Measurements from ENCODE around the gene DPP10. TPM values are rescaled to one million over a fixed set of nuclear protein-coding genes. Genes with fewer than 3 reads are reported as not detected.

DPP10 gene
- total and polyA plus RNA-seq, 7 donors = 0.60 to 4.4 (median 3.5) TPM

- Histone ChIP-seq H3K36me3 (no peaks in the 10 kb centered on the region), H3K9me3 (no peaks in the 10 kb centered on the region), H3K27me3 (peaks cover 13 to 48% (median 38%) of the 10 kb centered on the region in 3 donors), H3K27ac (peak overlapping the region in 1 of 4 donors; percentile 37), H3K4me3 (peak overlapping the region in 3 of 4 donors; percentile 38 to 43 (median 41)), H3K4me1 (peaks cover 0 to 11% (median 10%) of the 10 kb centered on the region in 4 donors)
- intact Hi-C loops (cut with DNase I) = no loop called here
- TF ChIP-seq EP300 (IDR thresholded peaks at IDR 0.05) (no peak), CTCF (IDR thresholded peaks at IDR 0.05) (no peak), POLR2AphosphoS5 (IDR thresholded peaks at IDR 0.05) (no peak), POLR2A (IDR thresholded peaks at IDR 0.05) (no peak)
- DNase-seq = peak; percentile 61
- WGBS, 2 donors = 1 to 2% methylated on average over 82 to 83 of the region's 83 CpGs
Observed at GRCh38 chr2:115161771-115162493, 719.5 kb downstream of the DPP10 start.

GRCh38 chr2:115162494-115163293 lies 720.3 kb downstream of the DPP10 start:
- no peak for DNase-seq

GRCh38 chr2:115163572-115163971 lies 721.1 kb downstream of the DPP10 start:
- no peak for DNase-seq
- Histone ChIP-seq H3K4me3 (no peak overlapping the region), H3K36me3 (no peaks in the 10 kb centered on the region), H3K27me3 (peaks cover 13 to 48% (median 38%) of the 10 kb centered on the region in 3 donors), H3K9me3 (no peaks in the 10 kb centered on the region), H3K4me1 (peaks cover 0 to 11% (median 10%) of the 10 kb centered on the region in 4 donors), H3K27ac (no peak overlapping the region)
- whole genome bisulfite sequencing, 2 donors = 61 to 69% methylated on average over 6 of the region's 6 CpGs
- intact Hi-C loops (cut with DNase I) = no loop called here
- TF ChIP-seq POLR2A (IDR thresholded peaks at IDR 0.05) = no peak
- TF ChIP-seq POLR2AphosphoS5 (IDR thresholded peaks at IDR 0.05) = no peak

More at GRCh38 chr2:115162494-115163293, 720.3 kb downstream of the DPP10 start:
- no peaks in the 10 kb centered on the region for H3K9me3 ChIP-seq
- intact Hi-C loops (cut with DNase I) = no loop called here
- WGBS, 2 donors = 4 to 5% methylated on average over 49 of the region's 49 CpGs
- TF ChIP-seq POLR2AphosphoS5 (IDR thresholded peaks at IDR 0.05) (no peak), EP300 (IDR thresholded peaks at IDR 0.05) (no peak), POLR2A (IDR thresholded peaks at IDR 0.05) (no peak), CTCF (IDR thresholded peaks at IDR 0.05) (no peak)
- no peaks in the 10 kb centered on the region for H3K36me3 ChIP-seq
- peaks cover 0 to 11% (median 10%) of the 10 kb centered on the region in 4 donors for H3K4me1 ChIP-seq
- H3K27ac ChIP-seq = no peak overlapping the region
- H3K4me3 ChIP-seq = peak overlapping the region in 3 of 4 donors; percentile 38 to 43 (median 41)
- H3K27me3 ChIP-seq = peaks cover 13 to 48% (median 38%) of the 10 kb centered on the region in 3 donors

GRCh38 chr2:115165529-115166109 lies 723.2 kb downstream of the DPP10 start:
- TF ChIP-seq POLR2A (IDR thresholded peaks at IDR 0.05) (no peak), EP300 (IDR thresholded peaks at IDR 0.05) (no peak), CTCF (IDR thresholded peaks at IDR 0.05) (peak in 2 of 4 experiments; percentile 12 to 27), POLR2AphosphoS5 (IDR thresholded peaks at IDR 0.05) (no peak)
- Histone ChIP-seq H3K27me3 (peaks cover 13 to 39% (median 34%) of the 10 kb centered on the region in 3 donors), H3K27ac (no peak overlapping the region), H3K4me1 (peaks cover 0 to 11% (median 10%) of the 10 kb centered on the region in 4 donors), H3K9me3 (no peaks in the 10 kb centered on the region), H3K36me3 (no peaks in the 10 kb centered on the region), H3K4me3 (no peak overlapping the region)
- 39 to 40% methylated on average over 6 of the region's 6 CpGs for WGBS, 2 donors
- intact Hi-C loops (cut with DNase I) = no loop called here
- no peak for DNase-seq

Measured in sigmoid colon (tissue), 7 donors.